Liver (tissue), 9 donors: Measurements from ENCODE around the gene SLC25A34. TPM values are rescaled to one million over a fixed set of nuclear protein-coding genes. Genes with fewer than 3 reads are reported as not detected.

Source experiments
- DNase-seq: peaks from one replicate; pipeline ENCODE4 v3.0.0-alpha.2; 2017; ENCODE audit warnings: low spot score
- H3K27ac ChIP-seq, 2 donors: one replicate each; pipeline ENCODE4 v1.7.0; 2013; ENCODE audit warnings: inconsistent platforms in 2 of 2, low read length in 2 of 2, control low read depth in 1 of 2, low read depth in 1 of 2, mild to moderate bottlenecking in 1 of 2
- H3K27me3 ChIP-seq, 4 donors: one replicate each; pipeline versions ENCODE4 v1.6.1 to v1.7.0; 2013; ENCODE audit warnings: low read length in 3 of 4, inconsistent platforms in 1 of 4, mild to moderate bottlenecking in 1 of 4, moderate library complexity in 1 of 4; ENCODE audit not compliant: control insufficient read depth in 4 of 4, insufficient read depth in 4 of 4
- H3K36me3 ChIP-seq, 4 donors: one replicate each; pipeline versions ENCODE4 v1.6.1 to v1.7.0; 2013; ENCODE audit warnings: low read length in 3 of 4, mild to moderate bottlenecking in 3 of 4, low read depth in 1 of 4, moderate library complexity in 1 of 4; ENCODE audit not compliant: control insufficient read depth in 4 of 4, insufficient read depth in 3 of 4
- H3K4me1 ChIP-seq, 4 donors: one replicate each; pipeline versions ENCODE4 v1.6.1 to v1.7.0; 2013; ENCODE audit warnings: low read length in 3 of 4, mild to moderate bottlenecking in 3 of 4, moderate library complexity in 1 of 4; ENCODE audit not compliant: control insufficient read depth in 4 of 4, insufficient read depth in 4 of 4
- H3K4me3 ChIP-seq, 3 donors: one replicate each; pipeline versions ENCODE4 v1.6.1 to v1.7.0; 2013; ENCODE audit warnings: low read length in 3 of 3, control low read depth in 1 of 3, low read depth in 1 of 3, mild to moderate bottlenecking in 1 of 3
- H3K9ac ChIP-seq, 2 donors: one replicate each; pipeline ENCODE4 v1.7.0; 2013; ENCODE audit warnings: low read length in 2 of 2, mild to moderate bottlenecking in 2 of 2, moderate library complexity in 2 of 2, control low read depth in 1 of 2, low read depth in 1 of 2
- H3K9me3 ChIP-seq, 4 donors: one replicate each; pipeline versions ENCODE4 v1.6.1 to v1.7.0; 2013; ENCODE audit warnings: low read length in 3 of 4; ENCODE audit not compliant: control insufficient read depth in 4 of 4
- ATF3 ChIP-seq: IDR thresholded peaks from 2 replicates; pipeline ENCODE4 v1.6.1; 2016; ENCODE audit warnings: antibody characterized with exemption
- CTCF ChIP-seq: fragments of 150-350 bp; IDR thresholded peaks from 2 replicates; pipeline ENCODE4 v1.5.1; 2017; ENCODE audit warnings: improper control_type of control experiment, low read depth, low read length; ENCODE audit not compliant: missing input control
- EGR1 ChIP-seq, 2 donors: IDR thresholded peaks; 2 replicates each; pipeline ENCODE4 v1.6.1; 2016 to 2018; ENCODE audit warnings: antibody characterized with exemption in 2 of 2, low read depth in 2 of 2
- FOXA1 ChIP-seq: IDR thresholded peaks from 2 replicates; pipeline ENCODE4 v1.6.1; 2016; ENCODE audit warnings: antibody characterized with exemption
- FOXA2 ChIP-seq: IDR thresholded peaks from 2 replicates; pipeline ENCODE4 v1.6.1; 2016; ENCODE audit warnings: antibody characterized with exemption
- GABPA ChIP-seq, 2 donors: IDR thresholded peaks in 1 of 2; conservative IDR thresholded peaks in 1 of 2; 2 replicates each; pipeline ENCODE4 v1.6.1; 2016; ENCODE audit warnings: antibody characterized with exemption in 2 of 2, mild to moderate bottlenecking in 1 of 2, moderate library complexity in 1 of 2
- HNF4A ChIP-seq, 2 donors: conservative IDR thresholded peaks; 2 replicates each; pipeline ENCODE4 v1.6.1; 2016; ENCODE audit warnings: antibody characterized with exemption in 2 of 2, mild to moderate bottlenecking in 2 of 2
- HNF4G ChIP-seq: IDR thresholded peaks from 2 replicates; pipeline ENCODE4 v1.6.1; 2016; ENCODE audit warnings: antibody characterized with exemption
- MAX ChIP-seq: IDR thresholded peaks from 2 replicates; pipeline ENCODE4 v1.6.1; 2016; ENCODE audit warnings: antibody characterized with exemption
- NR2F2 ChIP-seq: IDR thresholded peaks from 2 replicates; pipeline ENCODE4 v1.6.1; 2016; ENCODE audit warnings: antibody characterized with exemption
- RAD21 ChIP-seq, 2 donors: IDR thresholded peaks; 2 replicates each; pipeline ENCODE4 v1.6.1; 2016; ENCODE audit warnings: antibody characterized with exemption in 2 of 2, mild to moderate bottlenecking in 2 of 2
- REST ChIP-seq: IDR thresholded peaks from 2 replicates; pipeline ENCODE4 v1.6.1; 2016; ENCODE audit warnings: antibody characterized with exemption, mild to moderate bottlenecking
- RXRA ChIP-seq, 2 donors: IDR thresholded peaks; 2 replicates each; pipeline ENCODE4 v1.6.1; 2017 to 2018; ENCODE audit warnings: antibody characterized with exemption in 2 of 2, mild to moderate bottlenecking in 1 of 2
- SP1 ChIP-seq: IDR thresholded peaks from 2 replicates; pipeline ENCODE4 v1.6.1; 2018; ENCODE audit warnings: antibody characterized with exemption, mild to moderate bottlenecking
- TAF1 ChIP-seq: conservative IDR thresholded peaks from 2 replicates; pipeline ENCODE4 v1.6.1; 2016; ENCODE audit warnings: antibody characterized with exemption, mild to moderate bottlenecking
- YY1 ChIP-seq: IDR thresholded peaks from 2 replicates; pipeline ENCODE4 v1.6.1; 2016; ENCODE audit warnings: antibody characterized with exemption, mild to moderate bottlenecking
- ZBTB33 ChIP-seq: IDR thresholded peaks from 2 replicates; pipeline ENCODE4 v1.6.1; 2016; ENCODE audit warnings: antibody characterized with exemption
- WGBS: extraction: QIAGEN DNeasy Blood & Tissue Kit; methylation state at CpG from one replicate; pipeline ENCODE4 v1.1.7; 2013; 5-methylcytosine and 5-hydroxymethylcytosine counted together
- polyA plus RNA-seq, 2 donors: library from polyadenylated mRNA; stranded (reverse) in 1 of 2; unstranded in 1 of 2; fragments of 200-250 nt in 1 of 2; fragments of >200 nt in 1 of 2; fragmentation: Nextera tagmentation in 1 of 2; extraction: Ambion mirVana in 1 of 2; gene quantifications; one replicate each; pipeline versions ENCODE4 v1.2.1 to v1.2.3, GENCODE V29; 2013 to 2015
- total RNA-seq, 2 donors: library from RNA; depleted of rRNA; stranded (reverse); fragments of >200 nt; gene quantifications; one replicate each; pipeline ENCODE4 v1.2.3, GENCODE V29; 2014
- donor health status: healthy.
- donor health status: healthy.
- donor health status: healthy.
- donor health status: healthy.
- donor health status: healthy.

SLC25A34 gene
- total and polyA plus RNA-seq, 4 donors, result 0.79 to 7.3 (median 2.4) TPM

- TF ChIP-seq HNF4G (no peak), FOXA2 (no peak), NR2F2 (no peak), ATF3 (no peak), CTCF (no peak), SP1 (no peak), MAX (no peak), EGR1 (IDR thresholded peaks at IDR 0.05; ENCODE audit: low read depth in 2 of 2) (no peak), TAF1 (no peak), RAD21 (IDR thresholded peaks at IDR 0.05) (no peak), ZBTB33 (no peak), GABPA (IDR thresholded peaks at IDR 0.05 in 1 of 2, conservative IDR thresholded peaks at IDR 0.05 in 1 of 2) (no peak), FOXA1 (no peak), HNF4A (conservative IDR thresholded peaks at IDR 0.05) (no peak), REST (no peak), RXRA (IDR thresholded peaks at IDR 0.05) (no peak), YY1 (no peak)
- no peak overlapping the region for H3K9ac ChIP-seq
- no peaks in the 10 kb centered on the region for H3K27me3 ChIP-seq
- peaks cover 0 to 5% (median 2%) of the 10 kb centered on the region in 4 donors for H3K4me1 ChIP-seq
- H3K36me3 ChIP-seq, result no peaks in the 10 kb centered on the region
- no peak overlapping the region for H3K4me3 ChIP-seq
- DNase-seq, result no peak
- H3K27ac ChIP-seq, result no peak overlapping the region
- 69% methylated on average over 19 of the region's 19 CpGs for WGBS
- H3K9me3 ChIP-seq, result no peaks in the 10 kb centered on the region
These were observed 13.6 kb downstream of the SLC25A34 start for GRCh38 chr1:15749399-15750291.
